Calu3 (cell line): ENCODE results near the gene AGK. TPM values are rescaled to one million over a fixed set of nuclear protein-coding genes. Genes with fewer than 3 reads are reported as not detected.

Source experiments
- BruUV-seq: library from RNA; stranded (reverse); fragments of 400-500 nt; replicated peaks from 2 replicates; lab custom pipeline; 2021; lab: Mats Ljungman, UMichigan
- CTCF ChIA-PET: fragments of 300-600 bp; sonication (Branson Sonifier 250); formaldehyde crosslinking; loops from one replicate; lab custom pipeline; 2022; ENCODE audit warnings: antibody characterized with exemption; lab: Charles Lee
- DNase-seq: peaks from one replicate; pipeline ENCODE4 v3.0.0; 2022
- H3K27ac Mint-ChIP-seq: one replicate; pipeline ENCODE4 v1.8.0; 2022; ENCODE audit warnings: mixed read lengths; ENCODE audit not compliant: unreplicated experiment
- H3K27me3 Mint-ChIP-seq: one replicate; pipeline ENCODE4 v1.8.0; 2022; ENCODE audit warnings: mixed read lengths; ENCODE audit not compliant: unreplicated experiment
- H3K36me3 Mint-ChIP-seq: one replicate; pipeline ENCODE4 v1.8.0; 2022; ENCODE audit warnings: mild to moderate bottlenecking, moderate library complexity, mixed read lengths; ENCODE audit not compliant: insufficient read depth, unreplicated experiment
- H3K4me1 Mint-ChIP-seq: one replicate; pipeline ENCODE4 v1.8.0; 2022; ENCODE audit warnings: mild to moderate bottlenecking, low read depth, mixed read lengths; ENCODE audit not compliant: unreplicated experiment
- H3K4me3 Mint-ChIP-seq: one replicate; pipeline ENCODE4 v1.8.0; 2022; ENCODE audit warnings: mild to moderate bottlenecking, low read depth, moderate library complexity, mixed read lengths; ENCODE audit not compliant: unreplicated experiment
- H3K9me3 Mint-ChIP-seq: one replicate; pipeline ENCODE4 v1.8.0; 2022; ENCODE audit warnings: low read depth, mixed read lengths; ENCODE audit not compliant: unreplicated experiment
- intact Hi-C: fragments of 100-400 bp; cut with micrococcal nuclease; formaldehyde crosslinking; loops from one replicate; pipeline ENCODE4 v1.10.0; 2022; ENCODE audit not compliant: unreplicated experiment
- total RNA-seq: library from RNA; stranded (reverse); gene quantifications from 2 replicates; pipeline ENCODE4 v1.2.3, GENCODE V29; 2022
- TF ChIP-seq, protein P1 (sequence below): fragments of 200-600 bp; IDR thresholded peaks from one replicate; pipeline ENCODE4 v1.8.0; 2022; ENCODE audit warnings: antibody characterized with exemption; ENCODE audit not compliant: unreplicated experiment

The AGK gene
- total RNA-seq, 1 experiment from 2014 or later, result 32.3 TPM

DNA sequence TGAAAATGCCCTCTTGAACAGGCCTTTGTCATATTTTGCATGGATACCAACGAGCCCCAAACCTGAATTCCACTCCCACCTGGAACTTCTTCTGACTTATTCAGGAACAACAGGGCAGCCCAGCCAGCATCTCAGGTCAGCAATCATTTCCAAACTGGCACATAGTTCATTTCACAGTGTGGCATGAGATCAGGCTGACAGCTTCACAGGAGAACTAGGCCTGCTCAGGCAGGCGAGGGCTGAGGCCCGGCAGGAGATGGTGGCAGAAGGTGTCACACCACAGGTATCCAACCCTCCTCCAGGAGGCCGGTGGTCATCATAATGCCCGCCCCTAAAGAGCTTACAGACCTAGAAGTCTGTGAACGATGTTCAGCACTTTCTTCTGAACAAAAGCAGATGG lies 108.3 kb downstream of the AGK start:
- no peak for DNase-seq
- intact Hi-C loops, result no loop called here
- Mint-ChIP-seq H3K36me3 (peaks cover 7% of the 10 kb centered on the region), H3K9me3 (no peaks in the 10 kb centered on the region), H3K27ac (no peak overlapping the region), H3K4me1 (no peaks in the 10 kb centered on the region), H3K27me3 (no peaks in the 10 kb centered on the region), H3K4me3 (no peak overlapping the region)
- no TSS peak for BruUV-seq
- CTCF ChIA-PET, result no interaction called here
- TF ChIP-seq, protein P1, sequence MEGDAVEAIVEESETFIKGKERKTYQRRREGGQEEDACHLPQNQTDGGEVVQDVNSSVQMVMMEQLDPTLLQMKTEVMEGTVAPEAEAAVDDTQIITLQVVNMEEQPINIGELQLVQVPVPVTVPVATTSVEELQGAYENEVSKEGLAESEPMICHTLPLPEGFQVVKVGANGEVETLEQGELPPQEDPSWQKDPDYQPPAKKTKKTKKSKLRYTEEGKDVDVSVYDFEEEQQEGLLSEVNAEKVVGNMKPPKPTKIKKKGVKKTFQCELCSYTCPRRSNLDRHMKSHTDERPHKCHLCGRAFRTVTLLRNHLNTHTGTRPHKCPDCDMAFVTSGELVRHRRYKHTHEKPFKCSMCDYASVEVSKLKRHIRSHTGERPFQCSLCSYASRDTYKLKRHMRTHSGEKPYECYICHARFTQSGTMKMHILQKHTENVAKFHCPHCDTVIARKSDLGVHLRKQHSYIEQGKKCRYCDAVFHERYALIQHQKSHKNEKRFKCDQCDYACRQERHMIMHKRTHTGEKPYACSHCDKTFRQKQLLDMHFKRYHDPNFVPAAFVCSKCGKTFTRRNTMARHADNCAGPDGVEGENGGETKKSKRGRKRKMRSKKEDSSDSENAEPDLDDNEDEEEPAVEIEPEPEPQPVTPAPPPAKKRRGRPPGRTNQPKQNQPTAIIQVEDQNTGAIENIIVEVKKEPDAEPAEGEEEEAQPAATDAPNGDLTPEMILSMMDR, result no peak

DNA sequence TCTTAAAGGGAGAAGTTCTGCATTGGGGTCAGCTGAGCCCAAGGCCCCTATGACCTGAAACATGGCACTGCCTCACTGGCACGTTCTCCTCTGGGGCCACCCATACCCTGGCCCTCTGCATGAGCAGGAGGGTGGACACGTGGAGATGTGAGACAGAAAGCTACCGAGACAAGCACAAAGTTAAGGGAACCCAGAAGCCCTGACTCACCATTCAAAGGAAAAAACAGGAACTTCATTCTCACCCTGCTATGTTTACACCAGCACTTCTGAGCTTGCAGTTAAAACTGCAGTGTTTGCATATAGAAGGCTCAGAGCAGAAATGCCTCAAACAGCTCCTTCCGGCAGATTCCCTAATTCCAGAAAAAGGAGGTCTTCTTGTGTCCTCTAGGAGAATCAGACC lies 109.0 kb downstream of the AGK start:
- H3K9me3 Mint-ChIP-seq, result no peaks in the 10 kb centered on the region
- DNase-seq, result no peak
- no peaks in the 10 kb centered on the region for H3K4me1 Mint-ChIP-seq
- no peak overlapping the region for H3K4me3 Mint-ChIP-seq
- BruUV-seq, result no TSS peak
- H3K36me3 Mint-ChIP-seq, result peaks cover 3% of the 10 kb centered on the region
- TF ChIP-seq, protein P1, result no peak
- no peak overlapping the region for H3K27ac Mint-ChIP-seq
- intact Hi-C loops, result no loop called here
- H3K27me3 Mint-ChIP-seq, result no peaks in the 10 kb centered on the region
- CTCF ChIA-PET, result no interaction called here

DNA sequence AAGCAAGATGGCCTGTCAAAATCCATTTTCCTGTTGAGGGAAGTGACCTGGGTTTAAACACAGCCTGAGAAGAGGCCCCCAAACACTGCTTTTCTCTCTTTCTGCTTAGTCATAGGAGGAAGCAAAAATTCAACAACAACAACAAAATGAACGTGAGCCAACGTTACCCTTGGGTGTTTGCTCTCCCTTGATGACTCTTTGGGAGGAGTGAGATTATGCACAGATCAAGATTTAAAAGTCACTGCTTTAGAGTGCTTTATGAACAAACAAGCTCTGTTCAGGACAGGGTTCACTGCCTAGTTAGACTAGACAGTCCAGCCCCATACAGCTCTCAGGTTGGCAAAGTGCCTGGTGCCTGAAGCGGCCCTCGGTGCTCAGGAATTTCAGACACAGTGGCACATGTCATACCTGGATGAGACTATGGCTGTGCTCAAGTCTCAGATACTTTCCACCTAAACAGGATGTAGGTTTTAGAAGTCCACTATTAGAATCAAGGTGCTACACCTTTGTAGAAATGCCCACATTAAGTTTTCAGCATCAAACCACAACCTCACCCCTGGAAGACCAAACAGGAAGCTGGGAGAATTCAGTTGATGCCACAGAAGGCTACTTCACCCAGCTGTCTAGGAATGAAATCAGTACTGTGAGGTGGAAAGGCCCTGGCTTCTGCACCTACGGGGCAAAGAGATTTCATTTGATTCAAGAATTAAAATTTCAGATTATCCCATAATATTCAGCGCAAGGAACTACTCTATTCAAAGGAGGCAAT lies 112.1 kb downstream of the AGK start:
- no TSS peak for BruUV-seq
- no peak overlapping the region for H3K4me3 Mint-ChIP-seq
- H3K4me1 Mint-ChIP-seq, result no peaks in the 10 kb centered on the region
- CTCF ChIA-PET, result interaction anchor here (0.6 to 1.8 kb wide), 7 partner anchors 9 to 315 kb away, joined by 3 to 10 read pairs (median 6); partner anchors contain the start of gene SSBP1
- H3K27ac Mint-ChIP-seq, result peak overlapping the region; percentile 71
- H3K9me3 Mint-ChIP-seq, result no peaks in the 10 kb centered on the region
- TF ChIP-seq, protein P1, result no peak
- DNase-seq, result peak; percentile 76
- no peaks in the 10 kb centered on the region for H3K27me3 Mint-ChIP-seq
- intact Hi-C loops, result loop anchor here (1.0 kb wide), 1 partner anchor 75 kb away; the partner anchor contains the start of gene SSBP1
- no peaks in the 10 kb centered on the region for H3K36me3 Mint-ChIP-seq

DNA sequence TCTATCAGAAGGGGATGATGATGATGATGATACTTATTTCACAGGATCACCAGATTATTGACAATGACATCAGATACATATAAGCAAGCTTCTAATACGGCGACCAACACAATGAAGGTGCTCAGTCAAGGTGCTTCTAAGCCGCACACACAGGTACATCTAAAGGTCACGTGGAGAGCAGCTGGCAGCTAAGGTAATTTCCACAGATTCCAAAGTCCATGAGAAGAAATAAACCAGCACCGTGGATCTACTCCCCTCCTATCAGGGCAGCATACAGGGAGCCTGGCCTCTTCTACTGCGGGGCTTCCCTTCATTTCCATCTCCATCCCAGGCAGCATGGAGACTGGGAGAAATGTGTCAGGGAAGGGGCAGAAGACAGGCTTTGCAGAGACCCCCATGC lies 113.2 kb downstream of the AGK start:
- no peak overlapping the region for H3K4me3 Mint-ChIP-seq
- CTCF ChIA-PET, result no interaction called here
- BruUV-seq, result no TSS peak
- DNase-seq, result no peak
- H3K9me3 Mint-ChIP-seq, result no peaks in the 10 kb centered on the region
- TF ChIP-seq, protein P1, result no peak
- no peak overlapping the region for H3K27ac Mint-ChIP-seq
- H3K36me3 Mint-ChIP-seq, result peaks cover 5% of the 10 kb centered on the region
- H3K27me3 Mint-ChIP-seq, result no peaks in the 10 kb centered on the region
- intact Hi-C loops, result no loop called here
- no peaks in the 10 kb centered on the region for H3K4me1 Mint-ChIP-seq
